Activated CD4-positive, alpha-beta T cell treated with anti-CD3 and anti-CD28 coated beads for 48 hours (primary cell): ENCODE results near the gene TNPO2.

ENCODE experiments used
- DNase-seq: peaks from one replicate; pipeline ENCODE4 v3.0.0-alpha.2; 2020

Gene TNPO2

DNA sequence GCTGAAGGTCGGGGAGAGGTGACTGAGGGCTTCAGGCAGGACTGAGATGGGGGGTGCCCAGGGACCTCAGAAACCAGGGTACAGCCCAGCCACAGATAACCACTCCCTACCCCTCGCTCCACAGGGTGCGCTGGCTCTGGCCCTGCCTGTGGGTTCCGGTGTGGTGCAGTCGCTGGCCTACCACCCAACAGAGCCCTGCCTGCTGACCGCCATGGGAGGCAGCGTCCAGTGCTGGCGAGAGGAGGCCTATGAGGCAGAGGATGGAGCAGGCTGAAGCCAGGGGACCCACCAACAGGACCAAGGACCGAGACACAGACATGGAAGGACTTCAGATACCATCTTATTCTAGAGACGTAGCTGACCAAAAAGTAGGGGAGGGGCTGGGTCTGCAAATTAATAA lies 48.3 kb downstream of the TNPO2 start:
- DNase-seq = no peak

DNA sequence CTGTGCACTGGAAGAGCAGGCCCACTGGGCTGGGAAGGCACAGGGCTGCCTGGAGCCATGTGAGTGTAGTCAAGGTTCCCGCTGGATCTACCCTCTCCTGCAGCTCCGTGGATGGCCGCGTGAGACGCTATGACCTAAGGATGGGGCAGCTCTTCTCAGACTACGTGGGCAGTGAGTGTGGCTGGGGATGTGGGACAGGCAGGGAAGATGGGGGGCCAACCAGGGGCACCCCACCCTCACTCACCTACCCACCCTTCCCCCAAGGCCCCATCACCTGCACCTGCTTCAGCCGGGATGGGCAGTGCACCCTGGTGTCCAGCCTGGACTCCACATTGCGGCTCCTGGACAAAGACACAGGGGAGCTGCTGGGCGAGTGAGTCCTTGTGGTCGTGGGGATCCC lies 51.0 kb downstream of the TNPO2 start:
- no peak for DNase-seq

DNA sequence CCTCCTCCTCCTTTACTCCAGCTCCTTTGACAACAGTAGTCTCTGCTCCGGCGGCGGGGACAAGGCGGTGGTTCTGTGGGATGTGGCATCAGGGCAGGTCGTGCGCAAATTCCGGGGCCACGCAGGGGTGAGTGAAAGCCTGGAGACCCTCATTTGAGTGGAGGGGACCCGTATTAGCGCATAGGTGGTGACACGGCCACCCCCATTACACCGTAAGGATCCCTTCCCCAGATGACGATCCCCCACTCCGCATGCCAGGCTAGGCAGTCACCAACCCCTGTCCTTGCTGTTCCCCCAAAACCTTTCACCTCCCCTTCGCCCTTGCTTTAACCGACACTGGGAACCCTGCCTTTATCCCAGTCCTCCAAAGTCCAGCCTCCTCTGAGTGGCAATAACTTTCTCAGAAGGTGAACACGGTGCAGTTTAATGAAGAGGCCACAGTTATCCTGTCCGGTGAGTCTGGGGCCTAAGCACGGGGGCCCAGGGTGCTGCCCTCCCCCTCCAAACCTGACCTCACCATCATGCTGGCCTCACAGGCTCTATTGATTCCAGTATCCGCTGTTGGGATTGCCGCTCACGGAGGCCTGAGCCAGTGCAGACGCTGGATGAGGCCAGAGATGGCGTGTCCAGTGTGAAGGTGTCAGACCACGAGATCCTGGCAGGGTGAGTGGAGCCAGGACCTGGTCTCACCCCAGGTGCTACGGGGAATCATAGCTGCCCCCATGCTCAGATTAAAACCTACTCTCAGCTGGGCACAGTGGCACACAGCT lies 53.4 kb downstream of the TNPO2 start:
- DNase-seq = no peak

DNA sequence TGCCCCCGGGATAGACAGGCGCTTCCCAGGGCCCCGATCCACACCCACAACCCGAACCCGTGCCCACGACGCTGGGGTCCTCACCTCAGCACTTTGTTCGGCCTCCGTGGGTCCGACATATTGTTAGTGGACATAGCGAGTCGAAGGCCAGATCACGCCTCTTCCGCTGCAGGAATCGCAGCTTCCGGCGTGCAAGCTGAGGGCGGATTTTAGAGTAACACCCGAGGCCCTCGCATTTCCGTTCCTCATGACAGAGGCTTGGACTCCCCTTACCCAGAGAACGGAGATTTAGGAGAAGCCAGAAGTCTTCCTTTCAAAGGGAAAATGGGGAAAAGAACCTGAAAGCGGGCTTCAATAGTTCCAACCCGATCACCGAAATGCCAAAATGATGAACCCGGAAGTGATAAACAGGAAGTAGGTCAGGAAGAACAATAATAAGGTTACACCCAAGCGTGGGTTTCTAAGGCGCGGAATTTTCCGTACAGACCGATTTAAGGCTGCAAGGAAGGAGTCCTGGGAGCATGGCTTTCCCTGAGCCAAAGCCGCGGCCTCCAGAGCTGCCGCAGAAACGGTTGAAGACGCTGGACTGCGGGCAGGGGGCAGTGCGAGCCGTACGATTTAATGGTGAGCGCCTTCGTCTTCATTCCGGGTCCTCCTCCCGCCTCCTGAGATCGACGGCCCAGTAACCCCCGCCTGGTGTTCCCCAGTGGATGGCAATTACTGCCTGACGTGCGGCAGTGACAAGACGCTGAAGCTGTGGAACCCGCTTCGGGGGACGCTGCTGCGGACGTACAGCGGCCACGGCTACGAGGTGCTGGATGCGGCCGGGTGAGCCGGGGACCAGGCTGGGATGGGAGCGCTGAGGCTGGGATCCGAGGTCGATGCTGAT lies 54.2 kb downstream of the TNPO2 start:
- DNase-seq = peak; percentile 81

DNA sequence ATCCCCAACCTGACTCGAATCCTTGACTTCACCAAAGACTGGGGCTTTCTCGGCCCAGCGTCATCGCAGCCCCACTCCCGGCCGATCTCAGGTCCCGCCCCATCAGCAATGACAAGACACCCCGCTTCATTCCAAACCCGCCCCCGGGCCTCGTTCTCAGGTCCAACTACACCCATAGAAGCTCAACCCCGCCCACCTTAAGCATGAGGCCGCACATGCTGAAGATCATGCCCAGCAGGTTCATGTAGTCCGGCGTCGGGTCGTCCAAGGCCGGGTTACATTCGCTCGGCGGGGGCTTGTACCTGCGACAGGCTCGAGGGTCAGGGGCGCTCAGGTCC lies 54.8 kb downstream of the TNPO2 start:
- DNase-seq = peak; percentile 78

DNA sequence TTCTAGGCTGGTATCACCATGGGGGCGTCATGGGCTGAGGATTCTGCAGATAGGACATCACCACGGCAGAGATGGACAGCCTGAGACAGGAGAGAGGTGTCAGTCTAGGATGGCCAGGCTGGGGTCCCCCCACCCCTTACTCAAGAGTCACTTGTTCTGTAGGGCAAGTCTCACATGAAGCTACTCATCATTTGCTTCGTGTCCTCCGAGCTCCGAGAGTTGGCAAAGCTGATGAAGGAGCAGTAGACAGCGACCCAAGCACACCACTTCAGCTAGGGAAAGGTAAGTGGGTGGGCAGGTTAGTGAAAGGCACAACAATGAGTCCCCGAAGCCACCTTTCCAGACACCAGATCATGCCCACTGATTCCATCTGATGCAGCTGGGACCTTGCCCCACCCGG lies 55.4 kb downstream of the TNPO2 start:
- no peak for DNase-seq

DNA sequence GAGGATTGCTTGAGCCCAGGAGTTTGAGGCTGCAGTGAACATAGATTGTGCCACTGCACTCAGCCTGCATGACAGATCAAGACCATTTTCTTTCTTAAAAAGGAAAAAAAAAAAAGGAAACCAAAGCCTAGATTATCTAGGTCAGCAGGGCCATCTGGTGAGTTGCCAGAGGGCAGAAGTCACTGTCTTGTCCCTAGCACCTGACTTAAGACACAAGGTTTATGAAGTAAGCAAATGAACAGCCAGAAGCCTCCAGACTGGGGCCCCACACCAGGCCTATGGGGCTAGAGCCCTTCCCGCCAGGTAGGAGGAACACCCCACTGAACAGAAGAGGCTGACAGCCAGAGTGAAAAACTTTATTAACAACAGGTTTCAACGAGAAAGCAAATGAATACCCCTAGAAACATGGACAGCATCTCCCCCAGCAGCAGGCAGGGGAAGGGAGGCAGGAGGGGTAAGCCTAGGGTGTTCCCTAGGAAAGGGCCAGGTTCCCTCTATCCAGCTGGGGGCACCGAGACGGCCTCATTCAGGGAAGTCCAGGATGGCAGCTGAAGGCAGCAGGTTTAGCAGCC lies 55.9 kb downstream of the TNPO2 start:
- no peak for DNase-seq

DNA sequence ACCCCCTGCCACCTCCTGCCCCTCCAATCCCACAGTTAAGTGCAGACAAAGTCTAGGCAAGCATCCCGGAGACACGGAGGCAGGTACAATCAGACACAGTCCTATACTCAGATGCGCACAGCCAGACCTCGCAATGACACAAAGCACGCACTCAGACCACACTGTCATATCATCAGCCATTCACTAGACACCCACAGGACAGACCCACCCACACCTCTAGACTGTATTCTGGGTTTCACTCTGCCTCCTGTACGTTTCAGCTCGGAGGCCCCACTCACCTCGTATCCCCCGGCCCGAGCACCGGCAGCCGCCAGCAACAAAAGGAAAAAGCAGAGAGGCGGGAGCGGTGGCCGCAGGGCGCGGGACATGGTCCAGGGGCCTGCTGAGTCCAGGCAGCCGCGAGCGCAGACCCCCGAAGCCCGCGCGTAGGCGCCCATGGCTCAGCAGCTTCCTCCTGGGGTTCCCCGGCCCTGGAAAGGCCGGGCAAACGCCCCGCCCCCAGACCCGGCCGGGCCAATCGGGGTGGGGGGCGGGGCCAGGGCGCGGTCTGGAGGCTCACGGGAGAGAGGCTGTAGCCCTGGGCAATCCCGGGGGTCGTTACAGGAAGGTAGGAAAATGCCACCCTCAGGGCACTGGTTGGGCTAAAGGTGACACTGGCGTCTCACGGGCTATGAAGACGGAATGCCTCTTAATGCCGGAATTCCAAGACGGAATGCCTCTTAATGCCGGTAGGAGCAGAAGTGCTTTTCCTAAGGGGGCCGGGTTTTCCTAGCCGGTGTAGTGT lies 57.3 kb downstream of the TNPO2 start, which contains the start of the genes MAN2B1 and WDR83:
Gene MAN2B1 (minus strand): TSS at position 478 of the 784 bp plus-strand sequence. CDS start 41 bp downstream, at position 437.
Gene WDR83 (plus strand): TSS at position 543 of the 784 bp plus-strand sequence. CDS start 2,984 bp downstream, outside the sequence.
- peak; percentile 85 for DNase-seq

DNA sequence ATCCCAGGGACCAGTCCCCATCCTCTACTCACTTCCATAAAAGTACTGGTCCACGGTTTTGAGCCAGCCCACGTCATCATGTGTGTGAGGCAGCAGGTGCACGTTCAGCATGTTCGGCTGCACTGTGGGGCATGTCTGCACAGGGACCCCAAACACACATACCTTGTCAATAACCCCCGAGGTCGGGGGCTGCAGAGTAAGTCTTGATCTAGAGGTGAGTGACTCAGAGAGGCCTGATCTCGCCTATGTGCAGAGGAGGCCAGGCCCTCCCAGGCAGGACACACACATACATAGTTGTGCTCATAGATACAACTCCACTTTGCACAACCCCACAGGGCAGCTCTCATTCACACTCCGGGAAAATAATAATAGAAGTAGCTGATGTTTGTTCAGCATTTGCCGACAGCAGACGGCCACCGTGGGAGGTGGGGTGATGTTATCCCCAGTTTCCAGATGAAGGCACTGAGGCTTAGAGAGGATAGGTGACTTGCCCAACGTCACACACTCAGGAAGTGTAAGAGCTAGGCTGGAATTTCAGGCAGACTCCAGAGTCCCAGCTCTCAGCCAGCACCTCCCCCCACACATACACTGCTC lies 58.0 kb downstream of the TNPO2 start:
- peak; percentile 34 for DNase-seq

DNA sequence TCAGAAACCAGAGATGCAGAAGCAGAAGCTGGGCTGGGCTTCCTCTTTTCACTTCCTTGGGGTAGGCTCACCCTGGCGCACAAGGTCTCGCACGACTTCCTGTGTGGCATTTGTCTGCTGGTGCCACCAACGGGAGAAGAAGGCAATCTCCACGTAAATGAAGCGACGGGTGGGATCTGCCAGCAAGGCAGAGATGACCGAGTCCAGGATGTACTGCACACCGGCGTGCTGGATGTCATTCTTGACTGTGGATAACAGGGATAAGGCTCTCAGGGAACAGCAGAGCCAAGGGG lies 58.5 kb downstream of the TNPO2 start:
- DNase-seq = peak; percentile 75

DNA sequence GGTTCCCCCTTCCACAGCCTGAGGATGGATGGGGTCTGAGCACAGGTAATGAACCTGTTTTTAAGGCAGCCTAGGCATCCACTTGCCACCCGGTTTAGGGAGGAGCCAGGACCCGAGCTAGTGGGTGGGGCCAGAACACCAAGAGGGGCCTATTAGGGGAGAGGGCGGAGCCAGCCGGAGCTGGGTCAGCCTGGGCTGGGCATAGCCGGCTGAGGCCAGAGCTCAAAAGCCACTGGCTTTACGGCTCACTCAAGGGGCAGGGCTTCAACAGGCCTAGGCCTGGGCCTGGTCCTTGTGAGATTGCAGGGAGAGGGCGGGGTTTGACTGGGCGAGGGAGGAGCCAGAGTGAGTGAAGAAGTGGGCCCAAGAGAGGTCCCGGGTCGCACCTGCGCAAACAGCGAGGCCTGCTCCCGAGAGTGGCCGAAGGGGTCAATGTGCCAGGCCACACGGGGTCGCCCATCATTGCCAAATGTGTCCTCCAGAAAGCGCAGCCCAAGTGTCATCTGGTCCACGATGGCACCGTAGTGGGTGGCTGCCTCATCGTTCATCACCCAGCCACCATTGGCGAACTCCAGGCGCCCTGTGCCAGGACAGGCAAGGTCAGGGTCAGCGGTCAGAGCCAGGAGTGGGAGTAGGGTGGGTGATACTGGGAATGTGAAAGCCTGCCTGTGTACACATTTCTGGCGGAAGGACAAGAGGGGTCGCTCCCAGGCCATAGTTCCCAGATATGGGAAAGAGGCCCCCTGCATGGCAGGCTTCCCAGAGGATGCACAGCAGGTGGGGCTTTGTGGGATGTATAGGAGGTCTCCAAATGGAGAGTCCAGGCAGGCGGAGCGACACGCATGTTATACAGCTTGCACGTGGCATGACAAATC lies 59.1 kb downstream of the TNPO2 start:
- peak; percentile 43 for DNase-seq

DNA sequence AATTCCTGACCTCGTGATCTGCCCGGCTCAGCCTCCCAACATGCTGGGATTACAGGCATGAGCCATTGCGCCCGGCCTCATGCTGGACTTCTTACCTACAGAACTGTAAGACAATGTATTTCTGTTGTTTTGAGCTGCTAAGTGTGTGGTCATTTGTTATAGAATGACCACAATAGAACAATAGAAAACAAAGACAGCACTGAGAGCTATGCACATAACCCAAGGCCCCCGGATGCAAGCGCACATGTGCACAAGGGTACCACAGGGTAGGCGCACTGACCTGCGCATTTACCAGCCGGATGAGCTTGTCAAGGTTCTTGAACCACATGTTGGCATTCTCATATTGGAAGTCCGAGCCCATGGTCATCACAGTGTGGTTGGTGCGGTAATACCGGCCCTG lies 62.8 kb downstream of the TNPO2 start:
- no peak for DNase-seq

DNA sequence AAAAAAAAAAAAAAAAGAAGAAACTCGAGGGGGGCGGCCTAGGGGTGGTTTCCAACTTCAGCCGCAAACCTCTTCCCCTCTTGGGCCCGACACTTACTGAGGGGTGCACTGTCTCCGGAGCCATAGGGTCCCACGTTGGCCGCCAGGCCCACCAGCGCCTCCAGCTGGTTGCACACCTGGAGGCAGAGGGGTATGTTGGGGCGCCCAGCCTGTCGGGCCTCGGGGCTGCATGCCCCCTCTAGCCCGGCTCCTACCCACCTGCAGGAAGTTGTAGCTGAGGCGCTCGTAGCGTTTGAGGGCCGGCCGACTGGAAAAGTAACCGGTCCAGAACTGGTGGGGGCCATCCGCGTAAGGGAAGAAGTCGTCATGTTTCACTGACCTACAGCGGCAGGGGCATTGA lies 65.8 kb downstream of the TNPO2 start:
- DNase-seq = no peak

DNA sequence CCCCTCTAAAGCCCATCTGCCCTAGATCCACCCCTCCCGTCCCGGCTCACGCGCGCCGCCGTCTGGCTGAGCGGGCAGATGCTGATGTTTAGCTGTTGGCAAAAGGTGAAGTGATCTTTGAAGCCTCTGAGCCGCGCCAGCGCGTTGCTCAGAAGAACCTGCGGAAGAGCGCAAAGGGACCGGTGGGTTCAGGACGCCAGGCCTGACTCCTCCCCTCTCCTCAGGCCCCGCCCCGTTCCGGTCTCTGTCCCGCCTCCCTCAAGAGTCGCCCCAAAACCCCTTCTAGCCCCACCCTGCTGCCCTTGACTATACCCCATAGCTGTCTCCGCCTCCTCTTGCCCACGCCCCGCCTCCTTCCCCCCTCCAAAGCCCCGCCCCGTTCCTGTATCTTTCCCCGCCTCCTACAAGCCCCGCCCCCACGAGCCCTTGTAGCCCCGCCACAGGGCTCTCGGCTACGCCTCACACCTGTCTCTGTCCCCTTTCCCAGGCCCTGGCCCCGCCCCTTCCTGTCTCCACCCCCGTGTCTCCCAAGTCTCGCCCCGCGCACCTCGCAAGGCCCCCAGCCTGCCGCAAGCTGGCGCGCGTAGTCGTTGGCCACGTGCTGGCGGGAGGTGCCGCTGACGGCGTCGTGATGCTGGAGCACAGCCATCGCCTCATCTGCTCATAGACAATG lies 66.7 kb downstream of the TNPO2 start:
- peak; percentile 72 for DNase-seq

DNA sequence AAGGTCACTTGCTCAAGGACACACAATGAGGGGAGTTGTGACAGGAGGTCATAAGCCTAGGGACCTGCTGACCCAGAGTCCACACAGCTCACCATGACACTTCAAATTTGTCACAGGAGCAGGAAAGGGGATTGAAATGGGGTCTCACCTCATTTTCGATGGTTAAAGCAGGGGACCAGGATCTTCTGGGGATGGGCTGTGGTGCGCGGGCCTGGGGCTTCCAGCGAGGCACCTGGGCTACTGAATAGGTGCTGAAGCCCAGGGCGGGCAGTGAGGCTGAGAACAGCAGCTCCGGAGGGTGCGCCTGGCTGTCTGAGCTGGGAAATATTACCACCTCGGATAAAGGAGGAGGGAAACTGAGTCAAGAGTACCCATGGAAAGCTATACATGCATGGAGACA lies 68.2 kb downstream of the TNPO2 start:
- DNase-seq = no peak

DNA sequence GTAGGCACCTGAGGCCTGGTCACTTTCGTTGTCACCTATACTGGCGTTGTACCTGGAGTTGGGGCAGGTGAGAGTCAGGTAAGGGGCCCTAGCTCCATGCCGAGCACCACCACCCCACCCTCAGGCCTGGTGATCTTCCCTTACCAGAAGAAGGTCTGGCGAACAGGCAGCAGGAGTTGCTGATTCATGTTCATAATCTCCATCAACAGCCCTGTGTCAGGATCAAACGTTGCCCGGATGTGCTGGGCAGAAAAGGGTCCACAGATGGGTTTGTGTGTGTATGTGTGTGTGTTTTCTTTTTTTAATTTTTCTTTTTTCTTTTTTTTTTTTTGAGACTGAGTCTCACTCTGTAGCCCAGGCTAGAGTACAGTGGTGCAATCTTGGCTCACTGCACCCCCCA lies 71.5 kb downstream of the TNPO2 start:
- no peak for DNase-seq

DNA sequence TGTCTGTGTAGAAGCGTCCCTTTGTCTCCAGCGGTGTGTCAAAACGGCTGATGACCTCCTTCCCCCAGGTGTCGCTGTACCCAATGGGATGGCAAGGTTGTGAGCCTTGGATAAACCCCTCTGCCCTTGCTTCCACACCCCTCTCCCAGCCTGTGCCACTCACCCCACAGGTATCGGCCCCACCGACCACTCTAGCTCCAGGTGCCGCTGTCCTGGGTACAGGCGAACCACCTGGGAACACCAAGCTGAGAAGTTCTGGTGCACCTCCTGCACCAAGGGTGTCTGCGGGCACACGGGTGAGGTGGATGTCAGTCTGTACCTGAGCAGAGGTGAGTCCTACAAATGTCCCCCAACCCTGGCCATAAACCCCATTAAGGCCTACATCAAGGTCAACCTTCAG lies 73.8 kb downstream of the TNPO2 start:
- DNase-seq = no peak
